HepG2 (cell line): ENCODE results near the gene ADRM1. TPM values are rescaled to one million over a fixed set of nuclear protein-coding genes. Genes with fewer than 3 reads are reported as not detected.

Experiments
- DMAP1 ChIP-seq: IDR thresholded peaks from 2 replicates; pipeline ENCODE4 v1.6.1; 2016
- GZF1 ChIP-seq: sonication (generic); formaldehyde crosslinking; IDR thresholded peaks from 2 replicates; pipeline ENCODE4 v1.5.1; 2020; ENCODE audit warnings: mild to moderate bottlenecking, missing genetic modification reagents
- MXI1 ChIP-seq: IDR thresholded peaks from 3 replicates; pipeline ENCODE4 v1.6.1; 2012; ENCODE audit warnings: low read depth, low read length, inconsistent platforms, borderline replicate concordance
- PHF20 ChIP-seq: sonication (generic); formaldehyde crosslinking; IDR thresholded peaks from 2 replicates; pipeline ENCODE4 v1.5.0; 2020; ENCODE audit warnings: mild to moderate bottlenecking, missing genetic modification reagents
- SMARCC2 ChIP-seq: fragments of 450-650 bp; IDR thresholded peaks from 2 replicates; pipeline ENCODE4 v1.6.1; 2017; ENCODE audit warnings: antibody characterized with exemption, mild to moderate bottlenecking
- SOX6 ChIP-seq, 2 experiments: fragments of 450-650 bp in 1 of 2; sonication (generic) in 1 of 2; formaldehyde crosslinking in 1 of 2; IDR thresholded peaks; 2 replicates each; pipeline versions ENCODE4 v1.4.0 to v1.6.1; 2017 to 2020; ENCODE audit warnings: antibody characterized with exemption in 1 of 2, mild to moderate bottlenecking in 1 of 2, missing genetic modification reagents in 1 of 2
- SRF ChIP-seq: IDR thresholded peaks from 2 replicates; pipeline ENCODE4 v1.6.1; 2011; ENCODE audit warnings: mild to moderate bottlenecking, low read depth, low read length, moderate library complexity
- TBX2 ChIP-seq: sonication (generic); formaldehyde crosslinking; IDR thresholded peaks from 2 replicates; pipeline ENCODE4 v1.5.0; 2020; ENCODE audit warnings: missing genetic modification reagents, mild to moderate bottlenecking, borderline replicate concordance
- TERF1 ChIP-seq: sonication (generic); formaldehyde crosslinking; IDR thresholded peaks from 2 replicates; pipeline ENCODE4 v1.8.0; 2022; ENCODE audit warnings: mild to moderate bottlenecking, missing genetic modification reagents, moderate library complexity
- TFDP1 ChIP-seq: IDR thresholded peaks from 2 replicates; pipeline ENCODE4 v1.6.1; 2016; ENCODE audit warnings: missing compliant biosample characterization, missing genetic modification reagents, borderline replicate concordance
- THAP9 ChIP-seq: sonication (generic); formaldehyde crosslinking; IDR thresholded peaks from 2 replicates; pipeline ENCODE4; 2020; ENCODE audit warnings: missing genetic modification reagents, mild to moderate bottlenecking, borderline replicate concordance
- ZBTB33 ChIP-seq: sonication (generic); formaldehyde crosslinking; IDR thresholded peaks from 2 replicates; pipeline ENCODE4 v1.4.0; 2020; ENCODE audit warnings: missing genetic modification reagents
- ZBTB38 ChIP-seq: sonication (generic); formaldehyde crosslinking; IDR thresholded peaks from 2 replicates; pipeline ENCODE4 v1.5.1; 2020; ENCODE audit warnings: mild to moderate bottlenecking, missing genetic modification reagents
- ZBTB8A ChIP-seq: sonication (generic); formaldehyde crosslinking; IDR thresholded peaks from 2 replicates; pipeline ENCODE4 v1.4.0; 2020; ENCODE audit warnings: mild to moderate bottlenecking, low read depth, missing genetic modification reagents, borderline replicate concordance
- ZNF17 ChIP-seq: sonication (generic); formaldehyde crosslinking; IDR thresholded peaks from 2 replicates; pipeline ENCODE4 v1.5.0; 2020; ENCODE audit warnings: mild to moderate bottlenecking, missing genetic modification reagents
- ZNF3 ChIP-seq: IDR thresholded peaks from 2 replicates; pipeline ENCODE4 v1.7.0; 2017; ENCODE audit warnings: inconsistent platforms
- ZNF331 ChIP-seq: sonication (generic); formaldehyde crosslinking; IDR thresholded peaks from 2 replicates; pipeline ENCODE4 v1.4.0; 2020; ENCODE audit warnings: missing genetic modification reagents
- ZNF34 ChIP-seq: sonication (generic); formaldehyde crosslinking; IDR thresholded peaks from 2 replicates; pipeline ENCODE4 v1.4.0; 2020; ENCODE audit warnings: mild to moderate bottlenecking, missing genetic modification reagents, borderline replicate concordance
- ZNF569 ChIP-seq: sonication (generic); formaldehyde crosslinking; IDR thresholded peaks from 2 replicates; pipeline ENCODE4 v1.5.0; 2020; ENCODE audit warnings: mild to moderate bottlenecking, missing genetic modification reagents, moderate library complexity, borderline replicate concordance
- ZNF749 ChIP-seq: sonication (generic); formaldehyde crosslinking; IDR thresholded peaks from 2 replicates; pipeline ENCODE4 v1.8.0; 2022; ENCODE audit warnings: mild to moderate bottlenecking, missing genetic modification reagents, moderate library complexity, borderline replicate concordance
- ZSCAN9 ChIP-seq: IDR thresholded peaks from 2 replicates; pipeline ENCODE4 v1.6.1; 2016; ENCODE audit warnings: borderline replicate concordance
- polyA plus RNA-seq, 8 experiments: library from polyadenylated mRNA; depleted of rRNA in 3 of 8; stranded (reverse) in 7 of 8; unstranded in 1 of 8; fragments of >200 nt; fragmentation: Illumina TruSeq in 4 of 8; extraction: Trizol in 4 of 8; gene quantifications; 2 replicates each; pipeline versions ENCODE4 v1.2.1 to v1.2.3, GENCODE V29; 2011 to 2016; ENCODE audit warnings: low read depth in 4 of 8, missing spikeins in 1 of 8, mixed read lengths in 1 of 8; ENCODE audit not compliant: insufficient read depth in 1 of 8
- total RNA-seq, 5 experiments: library from RNA; depleted of rRNA; stranded (reverse); fragments of >200 nt; fragmentation: Illumina TruSeq; extraction: Trizol; gene quantifications; 2 replicates each; pipeline ENCODE4 v1.2.3, GENCODE V29; 2016; ENCODE audit warnings: low read depth in 1 of 5

The ADRM1 gene
- total and polyA plus RNA-seq, 2 of the 13 experiments (the other 11 are each of a cell fraction or from before 2014, with no cell fraction given): 92.9 to 154 TPM

- TF ChIP-seq TERF1 (CRISPR knock-in tag) (no peak), THAP9 (CRISPR knock-in tag) (no peak), TBX2 (peak; percentile 24; the same call in 1 of the 2 replicates), GZF1 (CRISPR knock-in tag) (0 out of 2 replicates have a peak, but pooled peaks have one; percentile 66), ZSCAN9 (CRISPR knock-in tag) (no peak), SRF (no peak), ZNF34 (CRISPR knock-in tag) (no peak), ZBTB8A (CRISPR knock-in tag) (no peak), DMAP1 (no peak), SMARCC2 (no peak), ZNF569 (CRISPR knock-in tag) (0 out of 2 replicates have a peak, but pooled peaks have one; percentile 39), ZBTB33 (CRISPR knock-in tag) (peak; percentile 95), PHF20 (CRISPR knock-in tag) (no peak), SOX6 (IDR thresholded peaks at IDR 0.05) (no peak), SOX6 (CRISPR knock-in tag; IDR thresholded peaks at IDR 0.05) (peak; percentile 33; the same call in 1 of the 2 replicates), ZBTB38 (peak; percentile 99), ZNF749 (CRISPR knock-in tag) (no peak), MXI1 (peak; percentile 17; the same call in 1 of the 3 replicates), TFDP1 (no peak), ZNF331 (0 out of 2 replicates have a peak, but pooled peaks have one; percentile 31), ZNF17 (CRISPR knock-in tag) (no peak), ZNF3 (CRISPR knock-in tag) (peak; percentile 94)
Measured at GRCh38 chr20:62342910-62343309, 40.1 kb downstream of the ADRM1 start (continued).
